Kidney (tissue), 14 donors: Measurements from ENCODE around the gene TNFRSF12A. TPM values are rescaled to one million over a fixed set of nuclear protein-coding genes. Genes with fewer than 3 reads are reported as not detected.

ENCODE experiments used
- DNase-seq, 5 donors: peaks; one replicate each; pipeline ENCODE4 v3.0.0-alpha.2; 2013 to 2020
- FAIRE-seq: peaks from 2 replicates; lab custom pipeline; 2012; peaks lifted over from hg19 to GRCh38; lab: Jason Lieb, UNC
- H3K27ac ChIP-seq, 2 donors: one replicate each; pipeline ENCODE4 v1.7.0; 2013; ENCODE audit warnings: low read depth in 2 of 2, low read length in 2 of 2, inconsistent platforms in 1 of 2
- H3K27me3 ChIP-seq: one replicate; pipeline ENCODE4 v1.7.1; 2013; ENCODE audit warnings: low read length, inconsistent platforms; ENCODE audit not compliant: control insufficient read depth, insufficient read depth
- H3K36me3 ChIP-seq, 3 donors: one replicate each; pipeline versions ENCODE4 v1.7.0 to v1.7.1; 2013; ENCODE audit warnings: low read length in 3 of 3, control low read depth in 1 of 3, inconsistent platforms in 1 of 3; ENCODE audit not compliant: insufficient read depth in 3 of 3, control insufficient read depth in 2 of 3
- H3K4me1 ChIP-seq, 3 donors: one replicate each; pipeline versions ENCODE4 v1.7.0 to v1.7.1; 2013; ENCODE audit warnings: low read length in 3 of 3, inconsistent platforms in 1 of 3, low read depth in 1 of 3; ENCODE audit not compliant: control insufficient read depth in 2 of 3, insufficient read depth in 2 of 3
- H3K4me3 ChIP-seq, 3 donors: one replicate each; pipeline versions ENCODE4 v1.7.0 to v1.8.1; 2013; ENCODE audit warnings: low read length in 3 of 3, control low read depth in 1 of 3, inconsistent platforms in 1 of 3
- H3K9ac ChIP-seq, 3 donors: one replicate each; pipeline versions ENCODE4 v1.7.0 to v1.7.1; 2013; ENCODE audit warnings: low read length in 3 of 3, control low read depth in 1 of 3, inconsistent platforms in 1 of 3
- H3K9me3 ChIP-seq, 3 donors: one replicate each; pipeline versions ENCODE4 v1.7.0 to v1.7.1; 2013; ENCODE audit warnings: low read length in 3 of 3, control low read depth in 1 of 3, inconsistent platforms in 1 of 3; ENCODE audit not compliant: control insufficient read depth in 2 of 3, insufficient read depth in 1 of 3
- intact Hi-C: fragments of 100-400 bp; cut with DNase I; formaldehyde crosslinking; loops from one replicate; pipeline ENCODE4 v1.11.1; 2022
- polyA plus RNA-seq: library from polyadenylated mRNA; stranded (reverse); fragments of 350-450 nt; fragmentation: Illumina TruSeq; extraction: RNeasy Lipid Tissue Mini Kit (QIAGEN cat#74804); gene quantifications from one replicate; pipeline ENCODE4 v1.2.3, GENCODE V29; 2014; ENCODE audit warnings: low read depth, low replicate concordance; ENCODE audit not compliant: insufficient read depth
- total RNA-seq: library from RNA; stranded (reverse); fragmentation: NEBNext Ultra II Directional; extraction: Animal tissue kit (Norgen Biotek cat#: 25700); gene quantifications from one replicate; pipeline ENCODE4 v1.2.1, GENCODE V29; 2021
- TF ChIP-seq, protein P1 (sequence below): IDR thresholded peaks from 3 replicates; pipeline ENCODE4 v1.5.1; 2012; ENCODE audit warnings: mild to moderate bottlenecking, moderate library complexity, borderline replicate concordance; ENCODE audit not compliant: insufficient read depth; ENCODE audit errors: extremely low read depth
- donor health status: control.
- donor health status: control.
- donor health status: control.
- donor health status: control.
- donor health status: control.
- donor health status: DM: yes; HTN: yes; CAD: no.
- donor health status: Normal renal cell carcinoma (clear cell type).

Gene TNFRSF12A
- total and polyA plus RNA-seq, 2 donors from 2014 or later, result 87.3 to 114 TPM

DNA sequence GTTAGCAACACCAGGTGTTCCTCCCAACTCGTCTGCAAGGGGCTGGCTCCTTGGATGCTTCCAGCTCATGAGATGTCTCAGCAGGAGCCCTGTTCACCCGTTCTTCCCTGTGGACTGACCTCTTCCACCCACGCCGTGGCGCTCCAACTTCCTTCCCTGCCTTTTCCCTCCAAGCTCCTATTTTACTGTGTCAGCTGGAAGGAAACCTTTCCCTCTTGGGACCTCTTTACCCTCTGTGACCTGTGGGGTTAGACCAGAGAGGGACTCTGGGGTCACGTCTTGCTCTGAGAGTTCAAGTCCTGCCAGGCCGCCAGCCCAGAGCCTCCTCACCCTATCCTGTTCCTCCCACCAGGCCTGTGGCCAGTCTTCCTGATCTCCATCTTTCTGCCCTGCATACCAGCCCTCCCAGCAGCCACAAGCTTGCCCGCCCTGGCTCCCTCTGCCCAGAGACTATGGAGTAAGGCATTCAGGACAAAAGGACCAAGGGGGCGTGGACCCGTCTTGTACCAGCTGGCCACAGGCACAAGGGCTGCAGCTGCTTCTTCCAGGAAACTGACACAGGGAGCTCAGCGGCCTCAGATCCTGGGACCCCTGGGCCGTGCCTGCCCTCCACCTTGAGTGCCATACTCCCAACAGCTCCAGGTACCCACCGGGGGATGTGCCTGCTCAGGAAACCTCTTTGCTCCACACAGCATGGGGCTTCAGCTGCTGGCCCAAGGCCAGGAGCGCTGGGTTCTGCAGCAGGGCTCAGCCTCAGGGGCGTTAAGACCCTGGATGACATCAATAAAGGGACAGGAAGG is 48.0 kb upstream of the TNFRSF12A start:
- no peak overlapping the region for H3K4me3 ChIP-seq
- intact Hi-C loops, result no loop called here
- H3K4me1 ChIP-seq, result peaks cover 0 to 8% (median 0%) of the 10 kb centered on the region in 3 donors
- H3K36me3 ChIP-seq, result no peaks in the 10 kb centered on the region
- H3K27me3 ChIP-seq, result peaks cover 8% of the 10 kb centered on the region
- H3K27ac ChIP-seq, result no peak overlapping the region
- DNase-seq, result peak in 2 of 5 donors; percentile 39 to 69
- no peak overlapping the region for H3K9ac ChIP-seq
- H3K9me3 ChIP-seq, result no peaks in the 10 kb centered on the region
- TF ChIP-seq, protein P1, sequence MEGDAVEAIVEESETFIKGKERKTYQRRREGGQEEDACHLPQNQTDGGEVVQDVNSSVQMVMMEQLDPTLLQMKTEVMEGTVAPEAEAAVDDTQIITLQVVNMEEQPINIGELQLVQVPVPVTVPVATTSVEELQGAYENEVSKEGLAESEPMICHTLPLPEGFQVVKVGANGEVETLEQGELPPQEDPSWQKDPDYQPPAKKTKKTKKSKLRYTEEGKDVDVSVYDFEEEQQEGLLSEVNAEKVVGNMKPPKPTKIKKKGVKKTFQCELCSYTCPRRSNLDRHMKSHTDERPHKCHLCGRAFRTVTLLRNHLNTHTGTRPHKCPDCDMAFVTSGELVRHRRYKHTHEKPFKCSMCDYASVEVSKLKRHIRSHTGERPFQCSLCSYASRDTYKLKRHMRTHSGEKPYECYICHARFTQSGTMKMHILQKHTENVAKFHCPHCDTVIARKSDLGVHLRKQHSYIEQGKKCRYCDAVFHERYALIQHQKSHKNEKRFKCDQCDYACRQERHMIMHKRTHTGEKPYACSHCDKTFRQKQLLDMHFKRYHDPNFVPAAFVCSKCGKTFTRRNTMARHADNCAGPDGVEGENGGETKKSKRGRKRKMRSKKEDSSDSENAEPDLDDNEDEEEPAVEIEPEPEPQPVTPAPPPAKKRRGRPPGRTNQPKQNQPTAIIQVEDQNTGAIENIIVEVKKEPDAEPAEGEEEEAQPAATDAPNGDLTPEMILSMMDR, result no peak
- no peak for FAIRE-seq

DNA sequence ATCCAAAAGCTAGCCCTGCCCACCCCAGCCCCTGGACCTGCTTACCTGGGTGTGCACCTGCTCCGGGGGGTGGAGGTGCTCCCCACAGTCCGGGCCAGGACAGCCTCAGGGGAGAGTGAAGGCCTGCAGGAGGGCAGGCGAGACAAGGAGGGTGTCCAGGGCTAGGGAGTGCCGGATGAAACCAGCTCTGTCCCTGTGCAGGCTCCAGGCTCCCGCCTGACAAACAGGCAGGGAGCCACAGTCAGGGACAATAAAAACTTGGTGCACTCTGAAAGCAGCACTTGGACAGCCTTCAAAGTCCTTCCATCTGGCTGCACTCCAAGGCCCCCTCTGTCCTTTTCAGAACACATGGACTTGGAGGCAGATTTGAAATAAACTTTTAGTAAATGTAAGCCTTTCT is 47.1 kb upstream of the TNFRSF12A start:
- Histone ChIP-seq H3K4me1 (peaks cover 0 to 8% (median 0%) of the 10 kb centered on the region in 3 donors), H3K27me3 (peaks cover under 1% of the 10 kb centered on the region), H3K36me3 (no peaks in the 10 kb centered on the region), H3K9me3 (no peaks in the 10 kb centered on the region), H3K27ac (no peak overlapping the region), H3K9ac (no peak overlapping the region), H3K4me3 (no peak overlapping the region)
- DNase-seq (peak in 2 of 5 donors; percentile 51 to 75), FAIRE-seq (no peak)
- TF ChIP-seq, protein P1, result no peak
- intact Hi-C loops, result no loop called here

DNA sequence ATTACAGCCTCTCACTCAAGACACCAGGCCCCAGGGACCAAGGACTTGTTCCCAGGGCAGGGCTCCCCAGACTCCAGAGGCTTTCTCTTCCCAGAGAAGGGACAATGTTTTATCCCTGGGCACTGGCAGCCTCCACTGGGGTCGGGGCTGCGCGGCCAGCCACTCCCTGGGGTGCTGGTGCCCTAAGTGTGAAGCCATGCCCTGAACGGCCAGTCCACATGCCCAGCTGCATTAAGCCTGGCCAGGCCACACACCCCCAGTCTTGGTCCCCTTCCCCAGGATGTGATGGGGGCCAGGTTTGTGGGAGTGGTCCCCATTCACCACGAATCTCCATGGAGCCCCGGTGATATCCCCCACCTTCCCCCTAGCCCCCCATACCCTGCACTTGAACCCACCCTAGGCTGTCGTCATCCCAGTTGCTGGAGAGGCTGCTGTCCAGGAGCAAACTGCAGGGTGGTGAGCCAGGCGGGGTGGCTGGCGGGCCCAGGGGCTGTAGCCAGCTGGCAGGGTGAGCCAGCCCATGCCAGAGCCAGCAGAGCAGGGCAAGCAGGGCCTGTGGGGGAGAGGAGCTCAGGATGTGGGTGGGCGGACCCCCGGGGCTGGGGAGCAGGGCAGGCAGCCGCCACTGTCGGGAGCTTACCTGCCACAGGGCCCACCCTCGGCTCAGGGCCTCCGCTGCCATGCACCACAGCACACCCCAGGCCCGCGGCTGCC is 46.4 kb upstream of the TNFRSF12A start:
- intact Hi-C loops, result no loop called here
- H3K4me1 ChIP-seq, result peaks cover 0 to 5% (median 0%) of the 10 kb centered on the region in 3 donors
- DNase-seq, result peak in 1 of 5 donors; percentile 74
- no peak overlapping the region for H3K27ac ChIP-seq
- no peak overlapping the region for H3K4me3 ChIP-seq
- TF ChIP-seq, protein P1, result no peak
- no peak overlapping the region for H3K9ac ChIP-seq
- no peak for FAIRE-seq
- H3K36me3 ChIP-seq, result no peaks in the 10 kb centered on the region
- no peaks in the 10 kb centered on the region for H3K27me3 ChIP-seq
- H3K9me3 ChIP-seq, result no peaks in the 10 kb centered on the region
